Activated CD4-positive, alpha-beta T cell treated with anti-CD3 and anti-CD28 coated beads, Interleukin-2, amount 10 ng/mL, durations not matched to agents 7 days and 5 days (primary cell): ENCODE measurements around the gene LRRC2. TPM values are rescaled to one million over a fixed set of nuclear protein-coding genes. Genes with fewer than 3 reads are reported as not detected.
"Not testable (repeated sequence)": the region's sequence is repeated elsewhere in the genome, so short reads cannot be mapped to it uniquely, and the experiment has no call there.

ENCODE experiments used
- CTCF ChIA-PET: fragments of 350-600 bp; sonication (Branson Sonifier 250); formaldehyde crosslinking; loops from one replicate; lab custom pipeline; 2021; ENCODE audit warnings: antibody characterized with exemption; lab: Charles Lee
- POLR2A ChIA-PET: fragments of 350-600 bp; sonication (Branson Sonifier 250); formaldehyde crosslinking; loops from one replicate; lab custom pipeline; 2021; ENCODE audit warnings: antibody characterized with exemption; lab: Charles Lee
- DNase-seq: peaks from one replicate; pipeline ENCODE4 v3.0.0-alpha.2; 2020
- H3K27ac Mint-ChIP-seq: one replicate; pipeline ENCODE4 v1.8.0; 2021; ENCODE audit warnings: mild to moderate bottlenecking, moderate library complexity, mixed read lengths
- H3K27me3 Mint-ChIP-seq: one replicate; pipeline ENCODE4 v1.8.0; 2021; ENCODE audit warnings: mixed read lengths
- H3K36me3 Mint-ChIP-seq: one replicate; pipeline ENCODE4 v1.8.0; 2021; ENCODE audit warnings: low read depth, mixed read lengths
- H3K4me1 Mint-ChIP-seq: one replicate; pipeline ENCODE4 v1.8.0; 2021; ENCODE audit warnings: mixed read lengths
- H3K4me3 Mint-ChIP-seq: one replicate; pipeline ENCODE4 v1.8.0; 2021; ENCODE audit warnings: mild to moderate bottlenecking, moderate library complexity, mixed read lengths
- H3K9me3 Mint-ChIP-seq: one replicate; pipeline ENCODE4 v1.8.0; 2021; ENCODE audit warnings: mixed read lengths
- total RNA-seq, 2 experiments: library from RNA; stranded (reverse); gene quantifications; one replicate each; pipeline ENCODE4 v1.2.3, GENCODE V29; 2021

The LRRC2 gene
- total RNA-seq, 2 experiments from 2014 or later = 0.27 to 0.29 TPM

DNA sequence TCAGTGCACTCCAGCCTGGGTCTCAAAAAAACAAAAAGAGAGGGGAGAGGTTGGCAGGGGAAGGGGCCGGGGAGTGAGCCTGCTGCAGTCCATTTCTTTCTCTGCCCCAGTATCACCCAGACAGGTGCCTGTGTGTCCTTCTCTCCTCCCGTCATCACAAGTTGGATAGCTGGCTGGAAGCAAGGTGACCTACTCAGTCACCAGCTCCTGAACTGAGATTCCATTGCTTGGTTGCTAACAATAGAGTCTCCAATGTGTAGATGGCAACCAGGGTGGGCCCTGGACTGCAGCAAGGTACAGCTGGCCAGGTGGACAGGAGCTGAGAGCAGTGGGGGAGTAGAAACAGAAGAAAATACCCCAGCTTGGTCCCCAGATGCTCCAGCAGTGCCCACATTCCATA, 4.6 kb downstream of the LRRC2 start:
- ChIA-PET POLR2A (interaction anchor here (0.6 kb wide), 1 partner anchor 65 kb away, joined by 3 read pairs; no protein-coding TSS in a partner anchor), CTCF (interaction anchor here (1.4 to 6.0 kb wide), 3 partner anchors 10 to 73 kb away, joined by 3 to 69 read pairs (median 8); no protein-coding TSS in a partner anchor)
- H3K36me3 Mint-ChIP-seq = peaks cover 2% of the 10 kb centered on the region
- peaks cover 42% of the 10 kb centered on the region for H3K27me3 Mint-ChIP-seq
- peaks cover 31% of the 10 kb centered on the region for H3K4me1 Mint-ChIP-seq
- no peak overlapping the region for H3K4me3 Mint-ChIP-seq
- DNase-seq = no peak
- peaks cover 2% of the 10 kb centered on the region for H3K9me3 Mint-ChIP-seq
- H3K27ac Mint-ChIP-seq = no peak overlapping the region

DNA sequence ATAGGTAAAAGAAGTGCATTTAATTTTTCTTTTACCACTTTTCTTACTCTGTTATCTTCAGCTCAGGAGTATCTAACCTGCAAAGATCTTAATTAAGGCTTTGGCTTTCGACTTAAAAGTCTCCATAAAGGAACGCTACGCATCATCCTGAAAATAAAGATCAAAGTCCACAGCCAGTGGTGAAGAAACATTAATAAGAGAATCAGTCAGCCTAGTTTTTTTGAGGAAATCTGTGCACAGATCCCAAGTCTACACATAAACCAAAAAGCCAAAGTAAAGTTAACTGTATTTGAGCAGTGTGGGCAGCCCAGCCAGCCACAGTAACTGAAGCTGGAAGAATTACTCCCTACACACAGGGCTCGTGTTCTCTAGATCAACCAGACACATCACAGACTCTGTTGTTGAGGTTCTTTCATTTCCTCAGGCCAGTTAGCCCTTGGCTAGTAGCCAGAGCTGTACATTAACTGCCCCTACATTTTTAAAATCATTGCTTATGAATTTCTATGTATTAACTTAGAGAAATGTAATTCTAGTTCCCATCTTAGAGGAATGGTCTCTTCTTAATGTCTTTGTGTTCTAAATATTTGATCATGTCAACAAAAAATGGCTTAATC, 6.9 kb downstream of the LRRC2 start:
- Mint-ChIP-seq H3K27ac (no peak overlapping the region), H3K4me3 (peak overlapping the region; percentile 65), H3K36me3 (peaks cover 2% of the 10 kb centered on the region), H3K27me3 (peaks cover 34% of the 10 kb centered on the region), H3K4me1 (peaks cover 21% of the 10 kb centered on the region), H3K9me3 (peaks cover 2% of the 10 kb centered on the region)
- CTCF ChIA-PET = interaction anchor here (0.7 to 6.0 kb wide), 11 partner anchors 10 to 70 kb away, joined by 3 to 69 read pairs (median 3); no protein-coding TSS in a partner anchor
- POLR2A ChIA-PET = no interaction called here
- no peak for DNase-seq

DNA sequence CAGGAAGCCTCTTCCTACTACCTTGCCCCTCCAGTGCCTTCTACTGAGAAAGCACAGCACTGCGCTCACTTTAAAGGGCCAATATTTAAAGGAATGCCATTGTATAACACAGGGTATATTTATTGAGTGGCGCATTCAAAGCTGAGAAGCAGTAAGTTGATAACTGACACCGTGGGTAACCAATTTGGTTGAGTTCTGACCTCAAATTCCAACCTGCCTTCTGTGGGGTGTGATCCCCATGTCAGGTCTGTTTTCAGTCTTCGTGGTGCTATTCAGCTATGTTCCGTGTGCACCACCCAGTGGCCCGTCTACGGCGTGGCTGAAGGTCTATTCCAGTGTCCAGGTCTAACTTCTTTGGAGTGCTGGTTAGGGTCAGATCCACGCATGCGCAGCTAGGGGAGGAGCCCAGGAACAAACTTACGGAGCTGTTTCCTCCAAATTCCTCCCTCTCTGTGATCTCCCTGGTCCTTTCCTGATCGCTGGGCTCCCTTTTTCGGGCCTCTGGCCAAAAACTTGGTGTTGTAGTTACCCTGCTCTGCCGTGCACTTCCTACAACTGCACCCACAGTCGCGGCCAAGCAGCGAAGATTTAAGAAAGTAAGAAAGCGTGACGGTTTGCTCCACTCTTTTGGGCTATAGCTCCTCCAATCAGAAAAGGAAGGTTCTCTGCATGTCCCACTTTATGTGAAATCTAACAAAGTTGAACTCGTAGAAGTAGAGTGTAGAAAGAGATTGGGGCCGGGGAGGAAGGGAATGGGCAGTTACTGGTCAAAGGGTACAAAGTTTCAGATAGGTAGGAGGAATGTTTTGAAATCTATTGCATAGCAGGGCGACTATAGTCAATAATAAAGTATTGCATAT, 7.7 kb downstream of the LRRC2 start:
- Mint-ChIP-seq H3K27me3 (peaks cover 34% of the 10 kb centered on the region), H3K27ac (peak overlapping the region; percentile 7), H3K36me3 (peaks cover 2% of the 10 kb centered on the region), H3K9me3 (peaks cover 2% of the 10 kb centered on the region), H3K4me3 (peak overlapping the region; percentile 65), H3K4me1 (peaks cover 21% of the 10 kb centered on the region)
- POLR2A ChIA-PET = interaction anchor here (0.6 kb wide), 1 partner anchor 17 kb away, joined by 3 read pairs; no protein-coding TSS in a partner anchor
- DNase-seq = peak; percentile 76
- CTCF ChIA-PET = interaction anchor here (0.7 to 6.0 kb wide), 16 partner anchors 9 to 75 kb away, joined by 3 to 69 read pairs (median 4); no protein-coding TSS in a partner anchor

DNA sequence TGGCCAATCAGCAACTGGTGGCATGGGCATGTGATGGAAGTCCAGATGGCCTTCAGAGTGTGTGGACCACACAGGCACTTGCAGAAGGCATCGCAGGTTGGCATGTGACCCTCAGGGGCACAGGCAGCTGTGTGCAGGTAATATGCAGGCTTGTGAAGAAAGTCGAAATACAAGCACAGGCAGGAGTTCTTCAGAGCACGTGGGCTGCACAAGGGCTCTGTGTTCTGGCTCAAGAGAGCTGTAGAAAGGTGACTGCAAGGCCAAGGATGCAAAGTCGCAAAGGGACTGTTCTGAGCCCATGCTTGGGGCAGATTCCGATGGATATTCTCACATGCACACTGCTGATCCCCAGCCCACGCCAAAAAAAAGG, 8.3 kb downstream of the LRRC2 start:
- Mint-ChIP-seq H3K9me3 (no peaks in the 10 kb centered on the region), H3K27me3 (peaks cover 34% of the 10 kb centered on the region), H3K27ac (no peak overlapping the region), H3K4me3 (no peak overlapping the region), H3K36me3 (peaks cover 2% of the 10 kb centered on the region), H3K4me1 (peaks cover 21% of the 10 kb centered on the region)
- ChIA-PET POLR2A (interaction anchor here (0.6 kb wide), 1 partner anchor 17 kb away, joined by 3 read pairs; no protein-coding TSS in a partner anchor), CTCF (interaction anchor here (1.0 to 6.0 kb wide), 11 partner anchors 9 to 74 kb away, joined by 3 to 69 read pairs (median 4); no protein-coding TSS in a partner anchor)
- DNase-seq = no peak

GRCh38 chr3:46553154-46553553, 12.9 kb downstream of the LRRC2 start:
- Mint-ChIP-seq H3K9me3 (peaks cover 4% of the 10 kb centered on the region), H3K27me3 (peaks cover 24% of the 10 kb centered on the region), H3K4me1 (peaks cover 28% of the 10 kb centered on the region), H3K4me3 (no peak overlapping the region), H3K27ac (peak overlapping the region; percentile 22), H3K36me3 (peaks cover 7% of the 10 kb centered on the region)
- ChIA-PET CTCF (interaction anchor here (1.0 kb wide), 1 partner anchor 18 kb away, joined by 3 read pairs; no protein-coding TSS in a partner anchor), POLR2A (no interaction called here)
- DNase-seq = no peak

DNA sequence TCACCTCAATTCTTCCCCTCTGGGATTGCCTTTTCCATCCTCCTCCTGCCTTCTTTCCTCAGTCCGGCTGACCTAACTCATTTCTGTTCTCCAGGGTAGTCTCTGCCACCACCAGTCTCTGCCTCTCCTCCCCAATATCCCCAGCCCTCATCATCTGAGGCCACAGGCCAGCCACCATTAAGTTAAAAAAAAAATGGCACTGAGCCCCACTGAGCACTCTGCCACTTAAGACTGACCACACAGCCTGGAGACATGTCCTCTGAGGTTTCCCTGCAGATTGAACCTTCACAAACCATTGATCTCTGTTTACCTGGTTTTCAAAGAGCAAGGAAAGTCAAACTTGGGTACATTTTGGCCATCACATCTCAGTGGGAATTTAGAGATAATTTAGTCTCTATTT, 13.6 kb downstream of the LRRC2 start:
- CTCF ChIA-PET = interaction anchor here (0.5 to 1.0 kb wide), 2 partner anchors 19 to 47 kb away, joined by 3 read pairs; no protein-coding TSS in a partner anchor
- H3K36me3 Mint-ChIP-seq = peaks cover 7% of the 10 kb centered on the region
- H3K4me3 Mint-ChIP-seq = no peak overlapping the region
- peaks cover 27% of the 10 kb centered on the region for H3K27me3 Mint-ChIP-seq
- peaks cover 25% of the 10 kb centered on the region for H3K4me1 Mint-ChIP-seq
- POLR2A ChIA-PET = no interaction called here
- H3K27ac Mint-ChIP-seq = no peak overlapping the region
- DNase-seq = no peak
- H3K9me3 Mint-ChIP-seq = peaks cover 4% of the 10 kb centered on the region

- POLR2A ChIA-PET = no interaction called here
- CTCF ChIA-PET = interaction anchor here (0.6 to 1.2 kb wide), 4 partner anchors 10 to 338 kb away, joined by 3 to 4 read pairs (median 4); no protein-coding TSS in a partner anchor
- H3K4me3 Mint-ChIP-seq = no peak overlapping the region
- peaks cover 31% of the 10 kb centered on the region for H3K4me1 Mint-ChIP-seq
- H3K27ac Mint-ChIP-seq = no peak overlapping the region
- peaks cover 4% of the 10 kb centered on the region for H3K9me3 Mint-ChIP-seq
- peaks cover 7% of the 10 kb centered on the region for H3K36me3 Mint-ChIP-seq
- H3K27me3 Mint-ChIP-seq = peaks cover 27% of the 10 kb centered on the region
- DNase-seq = no peak
Measured at GRCh38 chr3:46551615-46552014, 14.5 kb downstream of the LRRC2 start.

DNA sequence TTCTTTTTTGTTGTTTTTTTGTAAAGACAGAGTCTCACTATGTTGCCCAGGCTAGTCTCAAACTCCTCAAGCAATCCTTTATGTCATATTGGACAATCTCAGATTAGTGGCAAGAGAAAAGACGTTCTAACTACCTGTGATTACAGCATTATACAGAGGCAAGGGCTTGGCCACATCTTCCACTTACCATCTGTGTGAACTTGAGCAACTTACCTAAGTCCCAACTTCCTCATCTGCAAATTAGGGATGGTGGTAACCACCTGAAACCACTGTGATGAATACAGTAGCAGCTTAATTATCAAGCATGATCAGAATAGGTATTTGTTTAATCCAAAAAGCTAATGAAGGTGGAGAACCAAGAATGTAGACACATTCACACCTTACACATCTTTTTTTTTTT, 16.1 kb downstream of the LRRC2 start:
- no peak overlapping the region for H3K4me3 Mint-ChIP-seq
- H3K4me1 Mint-ChIP-seq = peaks cover 44% of the 10 kb centered on the region
- H3K36me3 Mint-ChIP-seq = peaks cover 7% of the 10 kb centered on the region
- CTCF ChIA-PET = interaction anchor here (1.2 to 3.0 kb wide), 6 partner anchors 8 to 80 kb away, joined by 3 to 11 read pairs (median 4); no protein-coding TSS in a partner anchor
- peaks cover 4% of the 10 kb centered on the region for H3K9me3 Mint-ChIP-seq
- peaks cover 22% of the 10 kb centered on the region for H3K27me3 Mint-ChIP-seq
- POLR2A ChIA-PET = no interaction called here
- no peak for DNase-seq
- H3K27ac Mint-ChIP-seq = peak overlapping the region; percentile 51

DNA sequence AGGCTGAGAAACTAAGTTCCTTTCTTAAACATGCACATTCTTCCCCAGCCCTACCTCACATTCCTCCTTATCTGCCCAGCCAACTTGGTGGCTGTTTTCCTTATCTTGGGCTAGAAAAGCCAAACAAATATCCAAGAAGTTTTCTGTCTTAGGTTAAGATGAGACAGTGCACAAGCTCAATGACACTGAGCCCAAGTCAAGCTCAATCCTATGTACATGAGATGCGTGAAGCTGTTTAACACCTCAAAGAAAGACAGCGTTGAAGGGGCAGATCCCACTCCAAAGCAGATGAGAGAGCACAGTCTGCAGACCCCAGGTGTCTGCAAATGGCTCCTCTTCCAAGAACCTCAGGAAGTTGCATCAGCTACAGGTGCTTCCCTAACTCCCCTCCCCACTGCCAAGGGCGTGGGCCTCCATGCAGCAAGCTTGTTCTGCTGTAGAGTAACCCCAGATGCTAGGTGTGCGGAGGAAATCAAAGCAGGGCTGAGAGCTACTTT, 16.6 kb downstream of the LRRC2 start:
- Mint-ChIP-seq H3K27me3 (peaks cover 17% of the 10 kb centered on the region), H3K27ac (peak overlapping the region; percentile 51), H3K4me1 (peaks cover 44% of the 10 kb centered on the region), H3K4me3 (no peak overlapping the region), H3K9me3 (peaks cover 4% of the 10 kb centered on the region), H3K36me3 (peaks cover 7% of the 10 kb centered on the region)
- ChIA-PET POLR2A (no interaction called here), CTCF (interaction anchor here (0.7 to 3.0 kb wide), 9 partner anchors 9 to 336 kb away, joined by 3 to 11 read pairs (median 4); no protein-coding TSS in a partner anchor)
- DNase-seq = no peak

GRCh38 chr3:46548611-46549010, 17.5 kb downstream of the LRRC2 start:
- Mint-ChIP-seq H3K27me3 (peaks cover 16% of the 10 kb centered on the region), H3K4me1 (peaks cover 47% of the 10 kb centered on the region)
- POLR2A ChIA-PET, H3K36me3 Mint-ChIP-seq, DNase-seq, H3K4me3 Mint-ChIP-seq, H3K27ac Mint-ChIP-seq, H3K9me3 Mint-ChIP-seq: not testable (repeated sequence)
- CTCF ChIA-PET = interaction anchor here (1.0 to 3.0 kb wide), 5 partner anchors 8 to 64 kb away, joined by 3 to 11 read pairs (median 5); no protein-coding TSS in a partner anchor

DNA sequence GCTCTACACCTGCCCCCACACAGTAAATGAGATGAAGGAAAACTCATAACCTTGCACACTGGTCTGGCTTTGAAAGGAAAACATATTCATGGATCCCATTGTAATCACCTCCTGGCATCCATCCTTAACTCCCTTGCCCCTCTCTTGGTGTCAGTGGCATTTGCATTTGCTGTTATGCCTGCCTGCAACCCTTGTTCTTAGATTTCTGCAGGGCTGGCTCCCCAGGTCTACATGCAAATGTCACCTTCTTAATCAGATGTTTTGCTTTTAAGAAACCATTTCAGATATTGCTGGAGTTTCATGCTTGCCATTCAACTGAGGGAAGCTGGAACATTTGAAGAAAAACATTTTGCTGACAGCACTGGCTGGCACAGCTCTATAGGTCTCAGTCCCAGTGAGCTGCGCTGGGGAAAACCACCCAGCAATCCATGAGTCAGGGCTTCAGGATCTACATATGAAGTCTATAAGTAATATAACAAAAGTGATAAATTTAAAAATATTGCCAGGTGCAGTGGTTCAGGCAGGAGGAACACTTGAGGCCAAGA, 19.1 kb downstream of the LRRC2 start:
- Mint-ChIP-seq H3K27me3 (peaks cover 10% of the 10 kb centered on the region), H3K9me3 (peaks cover 4% of the 10 kb centered on the region), H3K4me1 (peaks cover 58% of the 10 kb centered on the region), H3K4me3 (no peak overlapping the region), H3K27ac (no peak overlapping the region), H3K36me3 (peaks cover 7% of the 10 kb centered on the region)
- ChIA-PET POLR2A (no interaction called here), CTCF (interaction anchor here (0.6 to 1.2 kb wide), 3 partner anchors 12 to 107 kb away, joined by 3 to 4 read pairs (median 3); no protein-coding TSS in a partner anchor)
- DNase-seq = no peak
